GM23338 (cell line): ENCODE results near the gene TSPEAR. TPM values are rescaled to one million over a fixed set of nuclear protein-coding genes. Genes with fewer than 3 reads are reported as not detected.

ENCODE experiments used
- ATAC-seq: fragments of 200-7000 bp; cut with Tn5 transposase; 3 replicates; pipeline ENCODE4 v1.9.1; 2020
- DNase-seq: peaks from one replicate; pipeline ENCODE4 v3.0.0-alpha.2; 2015; ENCODE audit warnings: low spot score
- H2AFZ ChIP-seq: fragments of 200-600 bp; sonication (generic); 2 replicates; pipeline ENCODE4 v1.8.0; 2016; ENCODE audit warnings: antibody characterized with exemption, mild to moderate bottlenecking, moderate library complexity
- H3F3A ChIP-seq: fragments of 200-600 bp; sonication (generic); replicated peaks from 2 replicates; pipeline ENCODE4 v1.8.0; 2017; ENCODE audit warnings: antibody characterized with exemption, mixed run types, low read depth
- H3K27ac ChIP-seq: fragments of 200-600 bp; sonication (generic); 2 replicates; pipeline ENCODE4 v1.6.1; 2016; ENCODE audit warnings: low read depth
- H3K27me3 ChIP-seq: fragments of 200-600 bp; sonication (generic); 2 replicates; pipeline ENCODE4 v1.8.0; 2016; ENCODE audit warnings: mild to moderate bottlenecking, mixed run types, moderate library complexity; ENCODE audit not compliant: insufficient read depth
- H3K36me3 ChIP-seq: fragments of 200-600 bp; sonication (generic); 2 replicates; pipeline ENCODE4 v1.8.0; 2016; ENCODE audit warnings: mild to moderate bottlenecking; ENCODE audit not compliant: insufficient read depth
- H3K4me1 ChIP-seq: fragments of 200-600 bp; sonication (generic); 2 replicates; pipeline ENCODE4 v1.8.0; 2016; ENCODE audit warnings: mild to moderate bottlenecking, moderate library complexity; ENCODE audit not compliant: insufficient read depth
- H3K4me2 ChIP-seq: fragments of 200-600 bp; sonication (generic); 2 replicates; pipeline ENCODE4 v1.7.1; 2017; ENCODE audit warnings: mixed run types
- H3K4me3 ChIP-seq: fragments of 200-600 bp; sonication (generic); 2 replicates; pipeline ENCODE4 v1.6.1; 2016; ENCODE audit warnings: mixed run types
- H3K79me2 ChIP-seq: fragments of 200-600 bp; sonication (generic); replicated peaks from 2 replicates; pipeline ENCODE4 v1.8.0; 2017; ENCODE audit warnings: mild to moderate bottlenecking; ENCODE audit not compliant: insufficient read depth
- H3K9me2 ChIP-seq: fragments of 200-600 bp; sonication (generic); 2 replicates; pipeline ENCODE4 v1.8.0; 2017; ENCODE audit not compliant: insufficient read depth
- H4K20me1 ChIP-seq: fragments of 200-600 bp; sonication (generic); replicated peaks from 2 replicates; pipeline ENCODE4 v1.8.0; 2017; ENCODE audit warnings: mild to moderate bottlenecking; ENCODE audit not compliant: insufficient read depth
- H3K27ac Mint-ChIP-seq: 2 replicates; pipeline ENCODE4 v1.8.0; 2020; ENCODE audit warnings: inconsistent platforms, mild to moderate bottlenecking, moderate library complexity, mixed read lengths
- H3K27me3 Mint-ChIP-seq: 3 replicates; pipeline ENCODE4 v1.8.0; 2022; ENCODE audit warnings: low read depth, mild to moderate bottlenecking, moderate library complexity, mixed read lengths, inconsistent platforms; ENCODE audit not compliant: insufficient read depth, poor library complexity
- H3K36me3 Mint-ChIP-seq: 3 replicates; pipeline ENCODE4 v1.8.0; 2021; ENCODE audit warnings: low read depth, mild to moderate bottlenecking, inconsistent platforms, moderate library complexity, mixed read lengths
- H3K4me1 Mint-ChIP-seq: 3 replicates; pipeline ENCODE4 v1.8.0; 2020; ENCODE audit warnings: mild to moderate bottlenecking, inconsistent platforms, mixed read lengths
- H3K4me3 Mint-ChIP-seq: 3 replicates; pipeline ENCODE4 v1.8.0; 2021; ENCODE audit warnings: moderate library complexity, mild to moderate bottlenecking, inconsistent platforms, mixed read lengths
- H3K9me3 Mint-ChIP-seq: 3 replicates; pipeline ENCODE4 v1.8.0; 2020; ENCODE audit warnings: moderate library complexity, mild to moderate bottlenecking, inconsistent platforms, mixed read lengths
- CREB1 ChIP-seq: fragments of 250-450 bp; sonication (Bioruptor Pico); IDR thresholded peaks from 2 replicates; pipeline ENCODE4 v1.5.0; 2020; ENCODE audit warnings: low read depth, mild to moderate bottlenecking, moderate library complexity
- EZH2 ChIP-seq: fragments of 200-600 bp; sonication (generic); IDR thresholded peaks from one replicate; pipeline ENCODE4 v1.8.0; 2017; ENCODE audit warnings: antibody characterized with exemption, mild to moderate bottlenecking, low read depth; ENCODE audit not compliant: unreplicated experiment
- EZH2phosphoT487 ChIP-seq: fragments of 200-600 bp; sonication (generic); IDR thresholded peaks from one replicate; pipeline ENCODE4 v1.8.1; 2018; ENCODE audit warnings: antibody characterized with exemption; ENCODE audit not compliant: unreplicated experiment
- JUNB ChIP-seq: IDR thresholded peaks from one replicate; pipeline ENCODE4 v1.6.1; 2016; ENCODE audit warnings: antibody characterized with exemption; ENCODE audit not compliant: unreplicated experiment
- NANOG ChIP-seq: IDR thresholded peaks from 2 replicates; pipeline ENCODE4 v1.6.1; 2016; ENCODE audit warnings: antibody characterized with exemption, borderline replicate concordance
- POLR2AphosphoS5 ChIP-seq: IDR thresholded peaks from 2 replicates; pipeline ENCODE4 v1.6.1; 2016; ENCODE audit warnings: antibody characterized with exemption, low read depth
- ZNF114 ChIP-seq: fragments of 250-450 bp; sonication (Bioruptor Pico); IDR thresholded peaks from 2 replicates; pipeline ENCODE4 v1.5.0; 2020; ENCODE audit warnings: mild to moderate bottlenecking, moderate library complexity
- ZNF462 ChIP-seq: fragments of 250-450 bp; sonication (Bioruptor Pico); IDR thresholded peaks from 2 replicates; pipeline ENCODE4 v1.5.0; 2020; ENCODE audit warnings: mild to moderate bottlenecking, moderate library complexity
- polyA plus RNA-seq: library from polyadenylated mRNA; unstranded; fragments of >200 nt; fragmentation: Nextera tagmentation; extraction: Ambion mirVana; gene quantifications from 2 replicates; pipeline ENCODE4 v1.2.1, GENCODE V29; 2016
- total RNA-seq: library from RNA; depleted of rRNA; stranded (reverse); fragments of >200 nt; shearing (Covaris generic); gene quantifications from 2 replicates; pipeline ENCODE4 v1.2.3, GENCODE V29; 2014
- TF ChIP-seq, protein P1 (sequence below), 2 experiments: fragments of 200-600 bp in 1 of 2; sonication (generic) in 1 of 2; conservative IDR thresholded peaks; 2 replicates each; pipeline versions ENCODE4 v1.5.1 to v1.6.1; 2016 to 2017; ENCODE audit warnings: antibody characterized with exemption in 2 of 2, low read depth in 2 of 2, mild to moderate bottlenecking in 2 of 2, moderate library complexity in 1 of 2
- TF ChIP-seq, protein P2 (sequence below): IDR thresholded peaks from one replicate; pipeline ENCODE4 v1.6.1; 2018; ENCODE audit warnings: antibody characterized with exemption; ENCODE audit not compliant: unreplicated experiment

The TSPEAR gene
- total and polyA plus RNA-seq, 2 experiments from 2014 or later = 0.35 to 0.92 TPM

DNA sequence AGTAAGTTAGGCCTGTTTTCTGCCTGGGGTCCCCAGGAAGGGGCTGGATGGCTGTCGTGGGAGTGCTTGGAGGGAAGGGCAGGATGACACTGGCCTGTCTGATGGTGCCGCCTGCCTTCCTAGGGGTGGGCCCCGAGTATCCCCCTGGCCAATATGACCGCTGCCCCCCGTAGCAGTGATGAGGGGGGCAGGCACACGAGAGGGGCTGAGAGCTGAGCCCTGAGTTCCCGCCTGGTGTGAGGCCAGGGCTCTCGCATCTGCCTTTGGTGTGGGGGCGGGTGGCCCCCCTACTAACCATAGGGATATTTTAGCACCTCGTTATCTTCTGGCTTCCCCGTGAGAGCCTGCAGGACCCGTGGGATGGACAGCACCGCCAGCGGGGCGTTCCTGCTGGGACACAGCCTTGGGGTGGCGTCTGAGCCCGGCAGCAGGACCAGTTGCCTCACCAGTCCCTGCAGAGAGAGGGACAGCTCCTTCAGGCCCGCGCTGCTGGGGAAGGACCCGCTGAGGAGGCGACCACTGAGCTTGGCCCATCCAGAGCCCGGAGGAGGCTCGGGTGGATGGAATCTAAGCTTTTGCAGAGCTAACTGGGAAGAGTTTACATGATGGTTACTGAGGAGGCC lies 181.8 kb downstream of the TSPEAR start:
- DNase-seq = no peak
- Mint-ChIP-seq H3K27ac (no peak overlapping the region), H3K4me1 (peaks cover 3% of the 10 kb centered on the region; the same call in 2 of the 3 replicates), H3K4me3 (no peak overlapping the region), H3K36me3 (no peaks in the 10 kb centered on the region), H3K9me3 (peaks cover 2% of the 10 kb centered on the region; the same call in 1 of the 3 replicates), H3K27me3 (peaks cover 6% of the 10 kb centered on the region)
- Histone ChIP-seq H3K4me2 (no peak overlapping the region), H4K20me1 (no peaks in the 10 kb centered on the region), H3K36me3 (no peaks in the 10 kb centered on the region), H3K27ac (no peak overlapping the region), H3K4me1 (no peaks in the 10 kb centered on the region), H3K4me3 (no peak overlapping the region), H3K27me3 (no peaks in the 10 kb centered on the region), H2AFZ (no peak overlapping the region), H3F3A (no peaks in the 10 kb centered on the region), H3K79me2 (no peaks in the 10 kb centered on the region), H3K9me2 (0 out of 2 replicates have a peak, but pooled peaks cover 2% of the 10 kb centered on the region)
- ATAC-seq = no peak
- TF ChIP-seq EZH2phosphoT487 = no peak

DNA sequence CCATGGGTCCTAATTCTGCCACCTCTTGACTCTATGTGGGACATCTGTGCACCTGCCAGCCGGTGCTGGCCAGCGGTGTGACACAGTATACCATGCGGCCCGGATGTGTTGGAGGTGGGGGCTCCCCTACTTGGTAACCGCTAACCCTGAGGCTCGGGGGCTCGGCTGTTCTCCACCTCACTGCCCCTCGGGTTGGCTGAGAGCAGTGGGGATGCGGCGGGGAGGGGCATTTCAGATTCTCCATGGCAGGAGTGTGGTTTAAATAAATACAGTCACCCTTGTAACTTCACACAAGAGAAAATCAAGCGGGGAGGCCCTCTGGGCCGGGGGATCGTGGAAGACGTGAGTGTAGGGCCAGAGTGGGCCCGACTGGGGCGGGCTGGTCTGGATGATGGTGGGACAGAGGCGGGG lies 182.4 kb downstream of the TSPEAR start:
- 0 out of 2 replicates have a peak, but pooled peaks cover 2% of the 10 kb centered on the region for H3K9me2 ChIP-seq
- no peaks in the 10 kb centered on the region for H3K27me3 ChIP-seq
- Mint-ChIP-seq H3K4me1 (peaks cover 3% of the 10 kb centered on the region; the same call in 2 of the 3 replicates), H3K27me3 (peaks cover 6% of the 10 kb centered on the region), H3K4me3 (no peak overlapping the region), H3K9me3 (no peaks in the 10 kb centered on the region; the same call in 2 of the 3 replicates), H3K27ac (no peak overlapping the region; the same call in 1 of the 2 replicates), H3K36me3 (no peaks in the 10 kb centered on the region)
- H3K79me2 ChIP-seq = no peaks in the 10 kb centered on the region
- DNase-seq (no peak), ATAC-seq (no peak)
- no peaks in the 10 kb centered on the region for H3F3A ChIP-seq
- no peak overlapping the region for H3K27ac ChIP-seq
- no peaks in the 10 kb centered on the region for H4K20me1 ChIP-seq
- H3K4me2 ChIP-seq = no peak overlapping the region
- H2AFZ ChIP-seq = no peak overlapping the region
- no peak overlapping the region for H3K4me3 ChIP-seq
- H3K4me1 ChIP-seq = no peaks in the 10 kb centered on the region
- H3K36me3 ChIP-seq = no peaks in the 10 kb centered on the region
- TF ChIP-seq ZNF462 (no peak), NANOG (no peak), EZH2 (no peak), CREB1 (CRISPR knock-in tag) (no peak), POLR2AphosphoS5 (no peak), ZNF114 (no peak), JUNB (no peak)
- TF ChIP-seq, protein P1, sequence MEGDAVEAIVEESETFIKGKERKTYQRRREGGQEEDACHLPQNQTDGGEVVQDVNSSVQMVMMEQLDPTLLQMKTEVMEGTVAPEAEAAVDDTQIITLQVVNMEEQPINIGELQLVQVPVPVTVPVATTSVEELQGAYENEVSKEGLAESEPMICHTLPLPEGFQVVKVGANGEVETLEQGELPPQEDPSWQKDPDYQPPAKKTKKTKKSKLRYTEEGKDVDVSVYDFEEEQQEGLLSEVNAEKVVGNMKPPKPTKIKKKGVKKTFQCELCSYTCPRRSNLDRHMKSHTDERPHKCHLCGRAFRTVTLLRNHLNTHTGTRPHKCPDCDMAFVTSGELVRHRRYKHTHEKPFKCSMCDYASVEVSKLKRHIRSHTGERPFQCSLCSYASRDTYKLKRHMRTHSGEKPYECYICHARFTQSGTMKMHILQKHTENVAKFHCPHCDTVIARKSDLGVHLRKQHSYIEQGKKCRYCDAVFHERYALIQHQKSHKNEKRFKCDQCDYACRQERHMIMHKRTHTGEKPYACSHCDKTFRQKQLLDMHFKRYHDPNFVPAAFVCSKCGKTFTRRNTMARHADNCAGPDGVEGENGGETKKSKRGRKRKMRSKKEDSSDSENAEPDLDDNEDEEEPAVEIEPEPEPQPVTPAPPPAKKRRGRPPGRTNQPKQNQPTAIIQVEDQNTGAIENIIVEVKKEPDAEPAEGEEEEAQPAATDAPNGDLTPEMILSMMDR (conservative IDR thresholded peaks at IDR 0.05; ENCODE audit: low read depth in 2 of 2) = no peak
- TF ChIP-seq, protein P2, sequence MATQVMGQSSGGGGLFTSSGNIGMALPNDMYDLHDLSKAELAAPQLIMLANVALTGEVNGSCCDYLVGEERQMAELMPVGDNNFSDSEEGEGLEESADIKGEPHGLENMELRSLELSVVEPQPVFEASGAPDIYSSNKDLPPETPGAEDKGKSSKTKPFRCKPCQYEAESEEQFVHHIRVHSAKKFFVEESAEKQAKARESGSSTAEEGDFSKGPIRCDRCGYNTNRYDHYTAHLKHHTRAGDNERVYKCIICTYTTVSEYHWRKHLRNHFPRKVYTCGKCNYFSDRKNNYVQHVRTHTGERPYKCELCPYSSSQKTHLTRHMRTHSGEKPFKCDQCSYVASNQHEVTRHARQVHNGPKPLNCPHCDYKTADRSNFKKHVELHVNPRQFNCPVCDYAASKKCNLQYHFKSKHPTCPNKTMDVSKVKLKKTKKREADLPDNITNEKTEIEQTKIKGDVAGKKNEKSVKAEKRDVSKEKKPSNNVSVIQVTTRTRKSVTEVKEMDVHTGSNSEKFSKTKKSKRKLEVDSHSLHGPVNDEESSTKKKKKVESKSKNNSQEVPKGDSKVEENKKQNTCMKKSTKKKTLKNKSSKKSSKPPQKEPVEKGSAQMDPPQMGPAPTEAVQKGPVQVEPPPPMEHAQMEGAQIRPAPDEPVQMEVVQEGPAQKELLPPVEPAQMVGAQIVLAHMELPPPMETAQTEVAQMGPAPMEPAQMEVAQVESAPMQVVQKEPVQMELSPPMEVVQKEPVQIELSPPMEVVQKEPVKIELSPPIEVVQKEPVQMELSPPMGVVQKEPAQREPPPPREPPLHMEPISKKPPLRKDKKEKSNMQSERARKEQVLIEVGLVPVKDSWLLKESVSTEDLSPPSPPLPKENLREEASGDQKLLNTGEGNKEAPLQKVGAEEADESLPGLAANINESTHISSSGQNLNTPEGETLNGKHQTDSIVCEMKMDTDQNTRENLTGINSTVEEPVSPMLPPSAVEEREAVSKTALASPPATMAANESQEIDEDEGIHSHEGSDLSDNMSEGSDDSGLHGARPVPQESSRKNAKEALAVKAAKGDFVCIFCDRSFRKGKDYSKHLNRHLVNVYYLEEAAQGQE = no peak
